ENCODE measurements around the gene UQCR10.

- TF ChIP-seq POLR2AphosphoS5 (IDR thresholded peaks at IDR 0.05; ENCODE audit: borderline replicate concordance, low read depth, low read length) (no peak), EZH2 (IDR thresholded peaks at IDR 0.05) (no peak), FOXP2 (optimal IDR thresholded peaks at IDR 0.05; ENCODE audit: control extremely low read depth, extremely low read length, insufficient read depth) (no peak)
These were observed 49.4 kb downstream of the UQCR10 start for GRCh38 chr22:29816539-29816938.
